H1 (cell line): ENCODE data around the gene ASXL3. TPM values are rescaled to one million over a fixed set of nuclear protein-coding genes. Genes with fewer than 3 reads are reported as not detected.

Experiments used
- CTCF ChIA-PET: fragments of 300-600 bp; sonication (Branson Sonifier 250); formaldehyde crosslinking; loops from one replicate; lab custom pipeline; 2021; ENCODE audit not compliant: partially characterized antibody; lab: Charles Lee
- POLR2A ChIA-PET: fragments of 300-600 bp; sonication (Branson Sonifier 250); formaldehyde crosslinking; loops from one replicate; lab custom pipeline; 2021; ENCODE audit warnings: inconsistent platforms; ENCODE audit not compliant: partially characterized antibody; lab: Charles Lee
- DNase-seq, 2 experiments: peaks; one replicate each; pipeline versions ENCODE4 v3.0.0 to v3.0.0-alpha.2; 2010 to 2022; ENCODE audit warnings: low spot score in 2 of 2, low read depth in 1 of 2, mixed read lengths in 1 of 2
- FAIRE-seq: peaks from 2 replicates; lab custom pipeline; 2011; peaks lifted over from hg19 to GRCh38; lab: Jason Lieb, UNC
- H2AFZ ChIP-seq: 2 replicates; pipeline ENCODE4 v1.8.1; 2012; ENCODE audit warnings: low read length, inconsistent platforms
- H2AK5ac ChIP-seq: 2 replicates; pipeline ENCODE4 v1.6.1; 2013; ENCODE audit warnings: low read depth, low read length
- H2BK120ac ChIP-seq: replicated peaks from 2 replicates; pipeline ENCODE3; 2013; ENCODE audit warnings: low read depth, low read length, inconsistent platforms
- H2BK12ac ChIP-seq: 2 replicates; pipeline ENCODE4 v1.6.1; 2013; ENCODE audit warnings: low read depth, low read length
- H2BK15ac ChIP-seq: 2 replicates; pipeline ENCODE4 v1.6.1; 2013; ENCODE audit warnings: low read length
- H2BK20ac ChIP-seq: 2 replicates; pipeline ENCODE4 v1.6.1; 2013; ENCODE audit warnings: low read length
- H2BK5ac ChIP-seq: 2 replicates; pipeline ENCODE4 v1.6.1; 2013; ENCODE audit warnings: low read depth, low read length
- H3K14ac ChIP-seq: 2 replicates; pipeline ENCODE4 v1.6.1; 2013; ENCODE audit warnings: inconsistent platforms; ENCODE audit not compliant: insufficient read length
- H3K18ac ChIP-seq: 2 replicates; pipeline ENCODE4 v1.6.1; 2013; ENCODE audit warnings: low read length; ENCODE audit errors: extremely low read depth
- H3K23ac ChIP-seq: 2 replicates; pipeline ENCODE4 v1.6.1; 2013; ENCODE audit warnings: inconsistent platforms; ENCODE audit not compliant: insufficient read length
- H3K23me2 ChIP-seq: 2 replicates; pipeline ENCODE4 v1.6.1; 2013; ENCODE audit warnings: low read depth, low read length
- H3K27ac ChIP-seq: 2 replicates; pipeline ENCODE4 v1.6.1; 2011; ENCODE audit warnings: low read depth, low read length, inconsistent platforms
- H3K27me3 ChIP-seq, 4 experiments: replicated peaks in 1 of 4; 1 replicate in 1 of 4; 2 replicates in 3 of 4; pipeline versions ENCODE4 v1.6.1 to v1.8.1; 2011 to 2013; ENCODE audit warnings: low read length in 3 of 4, mild to moderate bottlenecking in 3 of 4, inconsistent platforms in 2 of 4, mixed read lengths in 2 of 4, moderate library complexity in 1 of 4; ENCODE audit not compliant: control insufficient read depth in 3 of 4, insufficient read depth in 3 of 4; ENCODE audit errors: extremely low read depth in 1 of 4
- H3K36me3 ChIP-seq, 4 experiments: 2 replicates each; pipeline versions ENCODE4 v1.6.1 to v1.8.1; 2011 to 2013; ENCODE audit warnings: mild to moderate bottlenecking in 4 of 4, low read length in 3 of 4, moderate library complexity in 2 of 4, control low read depth in 1 of 4, inconsistent platforms in 1 of 4; ENCODE audit not compliant: insufficient read depth in 4 of 4, control insufficient read depth in 2 of 4
- H3K4ac ChIP-seq: replicated peaks from 2 replicates; pipeline ENCODE3; 2013; ENCODE audit warnings: low read length, low read depth, mixed read lengths, inconsistent platforms; ENCODE audit not compliant: insufficient read length
- H3K4me1 ChIP-seq, 4 experiments: replicated peaks in 1 of 4; 1 replicate in 1 of 4; 2 replicates in 3 of 4; pipeline versions ENCODE4 v1.6.1 to v1.8.1; 2011 to 2013; ENCODE audit warnings: low read length in 3 of 4, inconsistent platforms in 2 of 4, mixed read lengths in 1 of 4; ENCODE audit not compliant: insufficient read depth in 4 of 4, control insufficient read depth in 3 of 4
- H3K4me2 ChIP-seq, 2 experiments: 2 replicates each; pipeline versions ENCODE4 v1.6.1 to v1.8.1; 2011 to 2013; ENCODE audit warnings: low read depth in 2 of 2, low read length in 2 of 2, control low read depth in 1 of 2, inconsistent platforms in 1 of 2, mild to moderate bottlenecking in 1 of 2; ENCODE audit not compliant: insufficient read depth in 1 of 2
- H3K4me3 ChIP-seq, 4 experiments: fragments of 200-600, 300-600 bp in 1 of 4; sonication (generic), shearing (Covaris generic), sonication (Bioruptor Twin) in 1 of 4; 2 replicates each; pipeline versions ENCODE4 v1.5.1 to v1.8.1; 2011 to 2016; ENCODE audit warnings: low read length in 4 of 4, low read depth in 3 of 4, control low read depth in 2 of 4, inconsistent platforms in 2 of 4, mild to moderate bottlenecking in 2 of 4, mixed read lengths in 1 of 4, moderate library complexity in 1 of 4; ENCODE audit not compliant: insufficient read depth in 2 of 4; ENCODE audit errors: extremely low read depth in 1 of 4
- H3K56ac ChIP-seq: replicated peaks from 2 replicates; pipeline ENCODE3; 2013; ENCODE audit warnings: low read depth, mild to moderate bottlenecking, mixed read lengths, low read length, inconsistent platforms; ENCODE audit not compliant: insufficient read length
- H3K79me1 ChIP-seq: 2 replicates; pipeline ENCODE4 v1.6.1; 2013; ENCODE audit warnings: low read depth, low read length, control low read depth
- H3K79me2 ChIP-seq, 2 experiments: 2 replicates each; pipeline versions ENCODE4 v1.6.1 to v1.8.1; 2012 to 2013; ENCODE audit warnings: low read length in 2 of 2, mild to moderate bottlenecking in 2 of 2, inconsistent platforms in 1 of 2; ENCODE audit not compliant: insufficient read depth in 2 of 2, control insufficient read depth in 1 of 2
- H3K9ac ChIP-seq, 4 experiments: replicated peaks in 1 of 4; 1 replicate in 1 of 4; 2 replicates in 3 of 4; pipeline versions ENCODE4 v1.6.1 to v1.8.1; 2011 to 2013; ENCODE audit warnings: low read depth in 3 of 4, low read length in 3 of 4, control low read depth in 2 of 4, mild to moderate bottlenecking in 2 of 4, moderate library complexity in 2 of 4, inconsistent platforms in 1 of 4; ENCODE audit errors: extremely low read depth in 1 of 4
- H3K9me3 ChIP-seq, 2 experiments: 2 replicates each; pipeline versions ENCODE4 v1.6.1 to v1.8.1; 2012 to 2013; ENCODE audit warnings: mild to moderate bottlenecking in 2 of 2, moderate library complexity in 2 of 2, control low read depth in 1 of 2, inconsistent platforms in 1 of 2, low read depth in 1 of 2, low read length in 1 of 2, mixed read lengths in 1 of 2; ENCODE audit not compliant: insufficient read depth in 2 of 2
- H4K20me1 ChIP-seq, 2 experiments: replicated peaks in 1 of 2; 2 replicates each; pipeline versions ENCODE3 to v1.8.1; 2011 to 2013; ENCODE audit warnings: inconsistent platforms in 2 of 2, low read length in 2 of 2, mild to moderate bottlenecking in 1 of 2; ENCODE audit not compliant: insufficient read depth in 2 of 2, control insufficient read depth in 1 of 2
- H4K5ac ChIP-seq: 2 replicates; pipeline ENCODE4 v1.6.1; 2013; ENCODE audit warnings: low read length, low read depth, mixed read lengths, inconsistent platforms; ENCODE audit not compliant: insufficient read length
- H4K8ac ChIP-seq: 2 replicates; pipeline ENCODE4 v1.8.0; 2013; ENCODE audit warnings: mild to moderate bottlenecking, moderate library complexity, low read length, inconsistent platforms; ENCODE audit not compliant: insufficient read depth; ENCODE audit errors: extremely low read depth
- H4K91ac ChIP-seq: replicated peaks from 2 replicates; pipeline ENCODE3; 2013; ENCODE audit warnings: low read length, mixed read lengths, inconsistent platforms; ENCODE audit not compliant: insufficient read length
- CBX5 ChIP-seq: fragments of 300-800, 300-1000 bp; sonication (generic); IDR thresholded peaks from 2 replicates; pipeline ENCODE4 v1.7.1; 2016; ENCODE audit warnings: antibody characterized with exemption, low read length, low read depth
- CBX8 ChIP-seq: fragments of 300-800, 300-1000 bp; sonication (generic); IDR thresholded peaks from 2 replicates; pipeline ENCODE4 v1.7.1; 2016; ENCODE audit warnings: low read depth, low read length, borderline replicate concordance
- GTF2F1 ChIP-seq: IDR thresholded peaks from 2 replicates; pipeline ENCODE4 v1.6.1; 2012; ENCODE audit warnings: low read depth, low read length, improper control_type of control experiment, borderline replicate concordance
- RFX5 ChIP-seq: IDR thresholded peaks from 2 replicates; pipeline ENCODE4 v1.6.1; 2011; ENCODE audit warnings: low read depth, low read length, improper control_type of control experiment, borderline replicate concordance
- SIN3A ChIP-seq, 2 experiments: IDR thresholded peaks in 1 of 2; conservative IDR thresholded peaks in 1 of 2; 2 replicates each; pipeline ENCODE4 v1.6.1; 2011 to 2012; ENCODE audit warnings: low read length in 2 of 2, improper control_type of control experiment in 1 of 2, low read depth in 1 of 2, mild to moderate bottlenecking in 1 of 2
- TEAD4 ChIP-seq: IDR thresholded peaks from 2 replicates; pipeline ENCODE4 v1.6.1; 2012; ENCODE audit warnings: low read depth, low read length, inconsistent platforms, mixed read lengths
- ZNF274 ChIP-seq: IDR thresholded peaks from 2 replicates; pipeline ENCODE4 v1.7.0; 2012; ENCODE audit warnings: low read length, borderline replicate concordance; ENCODE audit errors: extremely low read depth
- WGBS, 2 experiments: shearing (Covaris generic) in 1 of 2; methylation state at CpG; one replicate each; pipeline versions ENCODE4 v1.1.6 to v1.1.7; 2013 to 2015; ENCODE audit warnings: low lambda C conversion rate in 2 of 2, mixed read lengths in 2 of 2, inconsistent platforms in 1 of 2, low coverage in 1 of 2, missing lambda C conversion rate in 1 of 2; ENCODE audit not compliant: insufficient replicate concordance in 2 of 2, insufficient coverage in 1 of 2, insufficient read length in 1 of 2; ENCODE audit errors: extremely low coverage in 1 of 2, missing lambda C conversion rate in 1 of 2; 5-methylcytosine and 5-hydroxymethylcytosine counted together
- polyA plus RNA-seq, 7 experiments: library from polyadenylated mRNA; depleted of rRNA in 3 of 7; stranded (reverse) in 5 of 7; unstranded in 2 of 7; fragments of >200 nt in 5 of 7; fragments of 200-250 nt in 2 of 7; gene quantifications; 1 replicate in 5 of 7; 2 replicates in 1 of 7; 4 replicates in 1 of 7; pipeline versions ENCODE4 v1.2.1 to v1.2.3, GENCODE V29; 2011 to 2013; ENCODE audit warnings: missing spikeins in 2 of 7, mixed read lengths in 2 of 7
- total RNA-seq: library from RNA; stranded (reverse); fragmentation: NEBNext Ultra II Directional; extraction: Animal tissue kit (Norgen Biotek cat#: 25700); gene quantifications from 2 replicates; pipeline ENCODE4 v1.2.1, GENCODE V29; 2021

Gene ASXL3
- total and polyA plus RNA-seq, 2 of the 8 experiments (the other 6 are each of a cell fraction or from before 2014, with no cell fraction given): 0.08 to 1.3 TPM

DNA sequence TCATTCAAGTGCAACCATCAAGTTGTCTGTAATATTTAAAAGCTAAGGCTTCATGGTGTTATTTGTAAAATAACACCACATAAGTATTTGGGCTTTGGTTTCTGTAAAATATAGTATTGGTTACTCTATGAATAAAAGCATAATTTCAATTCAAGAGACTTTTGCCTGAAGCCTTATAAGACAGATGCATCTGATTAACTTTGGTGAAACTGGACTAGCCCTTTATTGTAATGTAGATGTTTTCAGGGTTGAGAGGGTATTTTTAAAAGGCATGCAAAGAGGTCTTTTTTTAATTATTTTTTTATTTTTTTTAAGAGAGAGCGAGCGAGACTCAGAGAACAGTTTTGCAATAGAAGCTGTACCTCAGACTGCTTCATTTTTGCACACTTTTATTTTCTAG lies 66.5 kb downstream of the ASXL3 start:
- H3K9me3 ChIP-seq: no peaks in the 10 kb centered on the region
- H3K36me3 ChIP-seq: no peaks in the 10 kb centered on the region
- H3K27ac ChIP-seq: no peak overlapping the region
- H4K8ac ChIP-seq: no peak overlapping the region
- H3K23me2 ChIP-seq: no peaks in the 10 kb centered on the region; the same call in 1 of the 2 replicates
- H3K4me3 ChIP-seq: no peak overlapping the region
- H3K23ac ChIP-seq: no peak overlapping the region
- H3K9ac ChIP-seq: no peak overlapping the region
- ChIA-PET CTCF (no interaction called here), POLR2A (no interaction called here)
- H3K79me1 ChIP-seq: no peaks in the 10 kb centered on the region
- H4K5ac ChIP-seq: no peak overlapping the region
- no peaks in the 10 kb centered on the region for H3K27me3 ChIP-seq
- H2BK20ac ChIP-seq: no peak overlapping the region
- no peak overlapping the region for H3K14ac ChIP-seq
- H3K4me1 ChIP-seq: peaks cover 0 to 17% (median 6%) of the 10 kb centered on the region in 4 experiments; a peak in 4 of 7 replicates
- TF ChIP-seq CBX5 (no peak), CBX8 (no peak), TEAD4 (no peak), SIN3A (conservative IDR thresholded peaks at IDR 0.05 in 1 of 2, IDR thresholded peaks at IDR 0.05 in 1 of 2; ENCODE audit: low read depth in 1 of 2, low read length in 2 of 2) (no peak), GTF2F1 (no peak), ZNF274 (no peak), RFX5 (no peak)
- 82% methylated on average over 2 of the region's 2 CpGs; no CpG with 5 or more reads in 1 of the 2 experiments for WGBS, 2 experiments
- no peak overlapping the region for H3K18ac ChIP-seq
- H2BK15ac ChIP-seq: no peak overlapping the region
- no peak overlapping the region for H2AFZ ChIP-seq
- H3K4ac ChIP-seq: no peak overlapping the region
- no peak overlapping the region for H3K4me2 ChIP-seq
- no peak for FAIRE-seq
- H3K56ac ChIP-seq: no peak overlapping the region
- H2AK5ac ChIP-seq: no peak overlapping the region
- H3K79me2 ChIP-seq: no peaks in the 10 kb centered on the region
- H2BK5ac ChIP-seq: no peak overlapping the region
- no peak overlapping the region for H4K91ac ChIP-seq
- no peak overlapping the region for H2BK120ac ChIP-seq
- no peak for DNase-seq
- no peak overlapping the region for H2BK12ac ChIP-seq
- H4K20me1 ChIP-seq: no peaks in the 10 kb centered on the region
